ENCODE results near the gene DNPEP.

DNPEP gene

GRCh38 chr2:219388121-219388906 lies 602 bp upstream of the DNPEP start:
- H3K27ac ChIP-seq, result peak overlapping the region; percentile 93
- POLR2A ChIA-PET (ENCODE audit: low non-redundant PET), result interaction anchor here (0.5 to 1.4 kb wide), 6 partner anchors 10 to 136 kb away, joined by 3 to 7 read pairs (median 4); no protein-coding TSS in a partner anchor
- CTCF ChIA-PET, result interaction anchor here (0.5 to 1.7 kb wide), 11 partner anchors 14 to 886 kb away, joined by 3 to 8 read pairs (median 4); a partner anchor contains a TSS
- TF ChIP-seq CTCF (conservative IDR thresholded peaks at IDR 0.05; ENCODE audit: low read depth), result peak; percentile 86
- DNase-seq (ENCODE audit: low spot score), result peak; percentile 93

GRCh38 chr2:219386532-219387280 lies 1.0 kb downstream of the DNPEP start:
- ChIA-PET POLR2A (ENCODE audit: low non-redundant PET) (interaction anchor here (0.6 to 1.4 kb wide), 3 partner anchors 66 to 223 kb away, joined by 3 to 6 read pairs (median 4); no protein-coding TSS in a partner anchor), CTCF (interaction anchor here (1.4 kb wide), 1 partner anchor 19 kb away, joined by 5 read pairs; no protein-coding TSS in a partner anchor)
- DNase-seq (ENCODE audit: low spot score), result no peak
- peak overlapping the region; percentile 93 for H3K27ac ChIP-seq
- no peak for TF ChIP-seq CTCF (conservative IDR thresholded peaks at IDR 0.05; ENCODE audit: low read depth)

GRCh38 chr2:219385958-219386520 lies 1.7 kb downstream of the DNPEP start:
- POLR2A ChIA-PET (ENCODE audit: low non-redundant PET), result no interaction called here
- DNase-seq (ENCODE audit: low spot score), result no peak
- peak overlapping the region; percentile 93 for H3K27ac ChIP-seq
- CTCF ChIA-PET, result no interaction called here
- TF ChIP-seq CTCF (conservative IDR thresholded peaks at IDR 0.05; ENCODE audit: low read depth), result no peak

- no peak overlapping the region for H3K27ac ChIP-seq
- CTCF ChIA-PET, result no interaction called here
- no peak for TF ChIP-seq CTCF (conservative IDR thresholded peaks at IDR 0.05; ENCODE audit: low read depth)
- POLR2A ChIA-PET (ENCODE audit: low non-redundant PET), result no interaction called here
- DNase-seq (ENCODE audit: low spot score), result no peak
These were observed 2.9 kb downstream of the DNPEP start for GRCh38 chr2:219384859-219385258.

GRCh38 chr2:219384083-219384713 lies 3.5 kb downstream of the DNPEP start:
- no peak for TF ChIP-seq CTCF (conservative IDR thresholded peaks at IDR 0.05; ENCODE audit: low read depth)
- no peak for DNase-seq (ENCODE audit: low spot score)
- ChIA-PET CTCF (interaction anchor here (0.6 kb wide), 1 partner anchor 265 kb away, joined by 9 read pairs; no protein-coding TSS in a partner anchor), POLR2A (ENCODE audit: low non-redundant PET) (no interaction called here)
- H3K27ac ChIP-seq, result no peak overlapping the region

GRCh38 chr2:219381448-219381847 lies 6.3 kb downstream of the DNPEP start:
- ChIA-PET POLR2A (ENCODE audit: low non-redundant PET) (no interaction called here), CTCF (no interaction called here)
- TF ChIP-seq CTCF (conservative IDR thresholded peaks at IDR 0.05; ENCODE audit: low read depth), result no peak
- DNase-seq (ENCODE audit: low spot score), result no peak
- H3K27ac ChIP-seq, result peak overlapping the region; percentile 15; the same call in 1 of the 2 replicates

Measured in RWPE1 (cell line).